Cerebellar nuclear complex (tissue), 1 donor: ENCODE measurements around the gene FEM1A.
"Not testable (repeated sequence)": the region's sequence is repeated elsewhere in the genome, so short reads cannot be mapped to it uniquely, and the experiment has no call there.

Experiments used
- DNase-seq, 2 experiments: peaks; one replicate each; lab custom pipeline; 2025; lab: John Stamatoyannopoulos, UW

Gene FEM1A

GRCh38 chr19:4773047-4773640 lies 18.4 kb upstream of the FEM1A start:
- no peak for DNase-seq

- no peak for DNase-seq
These were observed 17.4 kb upstream of the FEM1A start for GRCh38 chr19:4774136-4774535.

GRCh38 chr19:4775627-4776152 lies 15.8 kb upstream of the FEM1A start:
- no peak for DNase-seq

- no peak for DNase-seq
These were observed 14.9 kb upstream of the FEM1A start for GRCh38 chr19:4776436-4777211.

GRCh38 chr19:4778124-4778523 lies 13.4 kb upstream of the FEM1A start:
- not testable (repeated sequence) for DNase-seq

DNA sequence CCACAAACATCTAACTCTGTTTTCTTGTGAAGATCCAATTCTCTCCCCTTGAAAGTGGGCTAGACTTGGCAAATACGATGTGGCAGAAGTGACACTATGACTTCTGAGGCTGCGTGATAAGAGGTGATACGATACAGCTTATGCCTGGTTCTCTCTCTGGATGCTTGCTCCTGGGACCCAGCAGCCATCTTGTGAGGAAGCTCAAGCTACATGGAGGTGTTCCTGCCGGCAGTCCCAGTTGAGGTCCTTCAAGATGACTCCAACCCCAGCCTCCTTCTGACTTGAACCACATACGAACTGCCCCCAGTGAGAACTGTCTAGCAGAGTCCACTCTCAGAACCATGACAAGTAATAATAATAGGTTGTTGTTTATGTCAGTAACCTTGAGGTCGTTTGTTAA lies 10.7 kb upstream of the FEM1A start:
- no peak for DNase-seq

DNA sequence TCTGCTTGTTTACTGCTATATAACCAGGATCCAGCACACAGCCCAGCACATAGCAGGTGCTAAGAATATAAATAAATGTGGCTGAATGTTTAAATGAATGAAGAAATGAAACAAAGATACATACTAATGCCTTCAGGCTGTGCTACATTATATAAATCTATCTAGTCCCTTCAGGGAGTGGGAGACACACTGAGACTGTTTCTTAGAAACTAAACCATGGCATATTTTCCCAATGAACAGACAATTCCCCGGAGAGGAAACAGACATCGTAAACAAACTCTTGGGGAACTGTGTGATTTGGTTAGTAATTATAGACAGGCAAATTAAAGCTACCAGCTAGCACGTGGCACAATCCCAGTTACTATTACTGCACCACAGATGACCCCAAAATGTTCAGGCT lies 9.7 kb upstream of the FEM1A start:
- DNase-seq, result no peak

DNA sequence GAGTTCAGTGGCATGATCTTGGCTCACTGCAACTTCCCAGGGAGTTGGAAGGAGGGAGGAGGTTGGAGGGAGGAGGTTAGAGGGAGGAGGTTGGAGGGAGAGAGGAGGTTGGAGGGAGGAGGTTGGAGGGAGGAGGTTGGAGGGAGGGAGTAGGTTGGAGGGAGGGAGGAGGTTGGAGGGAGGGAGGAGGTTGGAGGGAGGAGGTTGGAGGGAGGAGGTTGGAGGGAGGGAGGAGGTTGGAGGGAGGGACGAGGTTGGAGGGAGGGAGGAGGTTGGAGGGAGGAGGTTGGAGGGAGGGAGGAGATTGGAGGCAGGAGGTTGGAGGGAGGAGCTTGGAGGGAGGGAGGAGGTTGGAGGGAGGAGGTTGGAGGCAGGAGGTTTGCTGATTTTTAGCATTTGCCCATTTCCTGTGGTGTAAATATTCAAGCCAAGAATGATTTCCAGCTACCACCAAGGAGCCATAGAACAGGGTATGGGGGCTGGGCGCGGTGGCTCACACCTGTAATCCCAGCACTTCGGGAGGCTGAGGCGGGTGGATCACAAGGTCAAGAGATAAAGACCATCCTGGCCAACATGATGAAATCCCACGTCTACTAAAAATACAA lies 5.0 kb upstream of the FEM1A start:
- DNase-seq, result not testable (repeated sequence)

- not testable (repeated sequence) for DNase-seq
These were observed 708 bp downstream of the FEM1A start for GRCh38 chr19:4792019-4792865.

- DNase-seq, result not testable (repeated sequence)
These were observed 1.3 kb downstream of the FEM1A start for GRCh38 chr19:4792866-4793195.

DNA sequence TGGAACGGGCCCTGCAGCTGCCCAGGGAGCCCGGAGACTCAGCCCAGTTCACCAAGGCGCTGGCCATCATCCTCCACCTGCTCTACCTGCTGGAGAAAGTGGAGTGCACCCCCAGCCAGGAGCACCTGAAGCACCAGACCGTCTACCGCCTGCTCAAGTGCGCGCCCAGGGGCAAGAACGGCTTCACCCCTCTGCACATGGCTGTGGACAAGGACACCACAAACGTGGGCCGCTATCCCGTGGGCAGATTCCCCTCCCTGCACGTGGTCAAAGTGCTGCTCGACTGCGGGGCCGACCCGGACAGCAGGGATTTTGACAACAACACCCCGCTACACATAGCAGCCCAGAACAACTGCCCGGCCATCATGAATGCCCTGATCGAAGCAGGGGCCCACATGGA lies 1.7 kb downstream of the FEM1A start:
- DNase-seq, result not testable (repeated sequence)

DNA sequence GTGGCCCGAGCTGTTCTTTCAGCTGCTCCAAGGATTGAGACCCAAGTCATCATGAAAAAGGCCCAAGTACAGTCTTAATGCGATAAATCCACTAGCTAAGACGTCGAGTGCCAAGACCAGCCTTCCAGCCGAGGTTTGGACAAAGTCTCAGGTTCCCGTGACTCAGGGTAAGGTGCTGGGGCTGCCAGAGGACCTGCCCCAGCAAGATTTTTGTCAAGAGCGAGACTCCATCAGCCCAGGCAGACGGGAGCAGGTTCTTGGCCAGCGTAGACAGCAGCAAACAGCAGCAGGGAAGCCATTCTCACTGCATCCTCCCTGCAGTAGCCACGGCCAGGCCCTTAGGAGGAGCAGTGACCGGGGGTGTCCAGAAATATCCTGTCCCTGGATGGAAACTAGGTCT lies 3.4 kb downstream of the FEM1A start:
- DNase-seq, result no peak

GRCh38 chr19:4795400-4795799 lies 3.9 kb downstream of the FEM1A start:
- DNase-seq, result no peak

- no peak for DNase-seq
These were observed 9.1 kb downstream of the FEM1A start for GRCh38 chr19:4800591-4801081.

DNA sequence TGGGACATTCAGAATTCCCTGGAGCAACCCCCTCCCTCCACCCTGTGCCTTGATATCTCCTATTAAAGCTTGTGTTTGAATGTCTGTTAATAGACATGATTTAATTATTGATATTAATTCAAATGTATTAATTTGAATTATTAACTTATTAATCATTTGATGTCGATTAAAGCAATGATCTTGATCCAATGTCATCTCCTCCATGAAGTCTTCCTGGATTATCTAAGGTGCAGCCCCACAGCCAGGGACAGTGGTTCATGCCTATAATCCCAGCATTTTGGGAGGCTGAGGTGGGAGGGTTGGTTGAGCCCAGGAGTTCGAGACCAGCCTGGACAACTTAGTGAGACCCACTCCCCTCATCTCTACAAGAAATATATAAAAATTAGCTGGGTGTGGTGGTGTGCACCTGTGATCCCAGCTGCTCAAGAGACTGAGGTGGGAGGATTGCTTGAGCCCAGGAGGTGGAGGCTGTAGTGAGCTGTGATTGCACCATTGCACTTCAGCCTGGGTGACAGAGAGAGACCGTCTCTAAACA lies 9.6 kb downstream of the FEM1A start:
- DNase-seq, result no peak

GRCh38 chr19:4802711-4803110 lies 11.2 kb downstream of the FEM1A start:
- no peak for DNase-seq

DNA sequence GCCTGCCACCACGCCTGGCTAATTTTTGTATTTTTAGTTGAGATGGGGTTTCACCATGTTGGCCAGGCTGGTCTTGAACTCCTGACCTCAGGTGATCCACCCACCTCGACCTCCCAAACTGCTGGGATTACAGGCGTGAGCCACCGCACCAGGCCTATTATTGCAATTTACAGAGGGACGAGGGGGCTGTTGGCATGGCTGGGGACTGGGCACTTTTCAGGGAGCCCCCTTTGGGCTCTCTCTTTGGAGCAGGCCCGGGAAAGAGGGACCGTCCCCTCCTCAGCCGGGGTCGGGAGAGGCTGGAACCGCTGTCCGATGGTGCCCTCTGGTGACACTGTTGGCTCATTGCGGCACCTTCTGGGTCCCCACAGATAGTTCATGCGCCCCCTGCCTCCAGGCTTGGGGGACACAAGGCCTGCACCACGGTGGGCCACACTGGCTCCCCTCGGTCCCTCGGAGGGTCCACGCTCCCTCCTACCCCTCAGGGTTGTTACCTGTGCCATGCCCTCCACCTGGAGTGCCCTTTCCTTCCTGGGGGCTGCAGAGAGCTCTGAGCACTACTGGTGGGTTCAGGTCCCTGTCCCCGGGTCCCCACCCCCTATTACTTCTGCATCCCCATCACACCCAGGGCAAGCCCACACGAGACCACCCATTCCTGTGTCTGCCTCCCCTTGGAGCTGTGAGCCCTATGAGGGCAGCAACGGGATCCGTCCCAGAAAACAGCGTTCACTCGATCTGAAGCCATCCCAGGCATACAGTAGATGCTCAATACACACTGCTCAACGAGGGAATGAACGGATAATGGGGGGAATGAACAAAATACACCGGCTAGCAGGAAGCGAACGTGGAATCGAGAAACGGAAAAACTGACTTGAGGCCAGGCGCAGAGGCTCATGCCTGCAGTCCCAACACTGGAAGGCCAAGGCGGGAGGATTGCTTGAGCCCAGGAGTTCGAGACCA lies 12.5 kb downstream of the FEM1A start:
- DNase-seq, result no peak

- not testable (repeated sequence) for DNase-seq
These were observed 13.6 kb downstream of the FEM1A start for GRCh38 chr19:4805140-4805539.

- DNase-seq, result no peak
These were observed 14.8 kb downstream of the FEM1A start for GRCh38 chr19:4806384-4806783.

DNA sequence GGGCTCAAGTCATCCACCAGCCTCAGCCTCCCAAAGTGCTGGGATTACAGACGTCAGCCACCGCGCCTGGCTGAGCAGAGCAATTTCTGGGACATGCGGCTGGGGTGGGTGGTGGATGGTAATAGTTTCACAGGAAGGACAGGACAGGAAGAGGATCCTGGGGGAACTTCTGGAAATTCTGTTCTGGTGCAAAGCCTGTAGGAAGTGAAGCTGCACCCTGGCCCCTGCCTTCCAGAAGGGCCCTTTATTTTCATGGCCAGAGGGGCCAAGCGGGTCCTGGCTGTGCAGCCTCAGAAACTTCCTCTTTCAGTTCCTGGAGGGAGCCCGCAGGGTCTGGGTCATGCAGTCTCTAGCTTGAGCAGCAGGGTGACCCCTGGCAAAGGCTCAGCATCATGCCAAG lies 15.7 kb downstream of the FEM1A start:
- DNase-seq, result no peak
